ENCODE data around the gene HOXD11.

DNA sequence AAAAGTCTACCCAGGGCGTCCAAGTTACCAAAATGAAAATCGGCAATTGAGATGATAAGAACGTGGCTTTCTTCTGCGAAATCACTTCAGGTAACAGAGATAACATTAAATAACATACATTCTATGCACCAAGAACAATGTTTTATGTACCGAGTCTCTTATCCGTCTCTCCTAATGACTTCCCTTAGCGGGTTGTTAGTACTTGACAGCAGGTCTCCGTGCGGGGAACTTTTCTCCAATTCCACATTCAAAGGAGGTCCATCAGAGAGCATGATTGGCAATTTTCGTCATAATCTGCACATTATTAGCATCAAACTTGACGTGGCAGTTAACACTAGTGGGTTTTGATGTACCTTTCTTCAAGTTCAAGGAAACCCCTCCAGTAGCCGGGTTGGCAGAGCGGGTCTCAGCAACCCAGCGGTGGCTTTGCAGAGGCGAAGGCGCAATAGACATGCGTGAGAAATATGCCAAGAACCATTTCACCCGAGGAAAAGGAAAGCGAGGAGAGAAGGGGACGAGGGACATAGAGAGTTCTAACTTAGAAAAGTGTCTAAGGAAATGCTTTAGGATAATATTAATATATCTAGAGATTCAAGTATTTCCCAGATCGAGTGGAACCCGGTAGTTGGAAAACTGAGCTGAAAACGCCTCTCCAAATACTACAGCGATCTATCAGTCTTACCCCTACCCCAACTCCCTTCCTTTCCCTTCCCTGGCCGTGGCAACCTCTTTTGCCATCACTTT lies 28.4 kb upstream of the HOXD11 start:
- no peak for TF ChIP-seq POLR2A (IDR thresholded peaks at IDR 0.05)
- TF ChIP-seq, protein P1, sequence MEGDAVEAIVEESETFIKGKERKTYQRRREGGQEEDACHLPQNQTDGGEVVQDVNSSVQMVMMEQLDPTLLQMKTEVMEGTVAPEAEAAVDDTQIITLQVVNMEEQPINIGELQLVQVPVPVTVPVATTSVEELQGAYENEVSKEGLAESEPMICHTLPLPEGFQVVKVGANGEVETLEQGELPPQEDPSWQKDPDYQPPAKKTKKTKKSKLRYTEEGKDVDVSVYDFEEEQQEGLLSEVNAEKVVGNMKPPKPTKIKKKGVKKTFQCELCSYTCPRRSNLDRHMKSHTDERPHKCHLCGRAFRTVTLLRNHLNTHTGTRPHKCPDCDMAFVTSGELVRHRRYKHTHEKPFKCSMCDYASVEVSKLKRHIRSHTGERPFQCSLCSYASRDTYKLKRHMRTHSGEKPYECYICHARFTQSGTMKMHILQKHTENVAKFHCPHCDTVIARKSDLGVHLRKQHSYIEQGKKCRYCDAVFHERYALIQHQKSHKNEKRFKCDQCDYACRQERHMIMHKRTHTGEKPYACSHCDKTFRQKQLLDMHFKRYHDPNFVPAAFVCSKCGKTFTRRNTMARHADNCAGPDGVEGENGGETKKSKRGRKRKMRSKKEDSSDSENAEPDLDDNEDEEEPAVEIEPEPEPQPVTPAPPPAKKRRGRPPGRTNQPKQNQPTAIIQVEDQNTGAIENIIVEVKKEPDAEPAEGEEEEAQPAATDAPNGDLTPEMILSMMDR (IDR thresholded peaks at IDR 0.05) = no peak
